Ectodermal cell (in vitro differentiated cells): ENCODE results near the gene CANT1. TPM values are rescaled to one million over a fixed set of nuclear protein-coding genes. Genes with fewer than 3 reads are reported as not detected.
A peak's percentile ranks its signal among the peaks of the same experiment; 100 is the strongest.

Experiments used
- H3K27ac ChIP-seq: 2 replicates; pipeline ENCODE4 v1.7.0; 2013; ENCODE audit warnings: mild to moderate bottlenecking, low read depth, low read length; ENCODE audit not compliant: insufficient read depth, poor library complexity, severe bottlenecking
- H3K27me3 ChIP-seq: 2 replicates; pipeline ENCODE4 v1.7.0; 2013; ENCODE audit warnings: mild to moderate bottlenecking, low read length; ENCODE audit not compliant: insufficient read depth, control insufficient read depth, poor library complexity, severe bottlenecking
- H3K36me3 ChIP-seq: one replicate; pipeline ENCODE4 v1.7.0; 2013; ENCODE audit warnings: low read length; ENCODE audit not compliant: control insufficient read depth, insufficient read depth
- H3K4me1 ChIP-seq: one replicate; pipeline ENCODE4 v1.7.0; 2013; ENCODE audit warnings: low read length; ENCODE audit not compliant: control insufficient read depth, insufficient read depth
- H3K4me3 ChIP-seq: 2 replicates; pipeline ENCODE4 v1.7.0; 2013; ENCODE audit warnings: low read depth, low read length, control low read depth; ENCODE audit not compliant: insufficient read depth
- H3K9me3 ChIP-seq: 2 replicates; pipeline ENCODE4 v1.7.0; 2013; ENCODE audit warnings: mild to moderate bottlenecking, low read length, moderate library complexity; ENCODE audit not compliant: control insufficient read depth
- WGBS, 2 experiments: methylation state at CpG; one replicate each; pipeline ENCODE4 v1.1.7; 2013; ENCODE audit warnings: missing lambda C conversion rate in 2 of 2; 5-methylcytosine and 5-hydroxymethylcytosine counted together
- polyA plus RNA-seq, 4 experiments: library from polyadenylated mRNA; stranded (reverse); fragments of 50-300 nt; gene quantifications; one replicate each; pipeline ENCODE4 v1.2.3, GENCODE V29; 2013

CANT1 gene
- 53.4 TPM for polyA plus RNA-seq (2013, experiment 1 of 4)
- 59.5 TPM for polyA plus RNA-seq (2013, experiment 2 of 4)
- 45.2 TPM for polyA plus RNA-seq (2013, experiment 3 of 4)
- polyA plus RNA-seq (2013, experiment 4 of 4): 48.6 TPM

DNA sequence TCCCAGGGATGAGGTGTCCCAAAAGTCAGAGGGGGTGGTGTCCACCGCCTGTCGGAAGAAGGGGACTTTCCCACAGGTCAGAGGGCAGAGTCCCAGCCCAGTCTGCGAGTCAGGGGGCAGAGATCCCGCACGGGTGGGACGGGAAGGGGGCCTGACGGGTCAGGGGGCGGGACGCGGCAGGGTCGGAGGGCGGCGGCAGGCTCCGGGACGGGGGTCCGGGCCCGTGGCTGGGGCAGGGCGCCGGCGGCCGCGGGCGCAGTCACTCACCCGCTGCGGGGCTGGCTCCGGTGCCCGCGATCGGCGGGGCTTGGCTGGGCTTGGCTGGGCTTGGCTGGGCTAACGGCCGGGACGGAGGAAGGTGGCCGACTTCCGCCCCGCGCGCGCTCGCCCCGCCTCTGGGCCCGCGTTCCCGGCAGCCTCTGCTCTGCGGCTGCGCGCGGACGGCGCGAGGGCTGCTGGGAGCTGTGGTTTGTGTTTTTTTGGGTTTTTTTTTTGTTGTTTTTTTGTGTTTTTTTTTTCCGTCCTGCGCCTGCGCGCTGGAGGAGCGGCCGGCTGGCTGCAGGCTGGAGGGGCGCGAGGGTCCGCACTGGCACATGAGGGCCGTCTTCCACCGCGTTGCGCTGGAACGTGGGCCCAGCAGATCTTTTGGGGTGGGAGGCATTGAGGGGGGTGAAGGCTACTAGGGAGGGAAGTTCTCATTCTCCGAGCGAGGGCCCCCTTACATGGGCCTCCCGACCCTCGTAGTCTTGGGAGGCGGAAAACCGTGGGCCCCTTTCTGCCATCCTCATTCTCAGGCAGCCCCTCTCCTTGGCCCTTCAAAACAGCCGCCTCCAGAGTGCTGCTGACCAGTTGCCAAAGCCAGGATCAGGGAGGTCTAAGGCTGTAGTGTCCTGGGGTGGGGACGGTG lies at the start of gene CANT1:
Gene CANT1, minus strand, starts transcription at position 368 of the 907 bp plus-strand sequence. CDS start 12,142 bp downstream, outside the sequence.
- no peak within 1 kb of the TSS for H3K27ac ChIP-seq
- peaks cover 5% of the 10 kb centered on the region for H3K27me3 ChIP-seq
- H3K9me3 ChIP-seq: no peaks in the 10 kb centered on the region
- H3K36me3 ChIP-seq: no peaks in the 10 kb centered on the region
- 8% methylated on average over 73 of the region's 73 CpGs for WGBS, 2 experiments
- peaks cover 4% of the 10 kb centered on the region for H3K4me1 ChIP-seq
- H3K4me3 ChIP-seq: peak within 1 kb of the TSS; percentile 70

DNA sequence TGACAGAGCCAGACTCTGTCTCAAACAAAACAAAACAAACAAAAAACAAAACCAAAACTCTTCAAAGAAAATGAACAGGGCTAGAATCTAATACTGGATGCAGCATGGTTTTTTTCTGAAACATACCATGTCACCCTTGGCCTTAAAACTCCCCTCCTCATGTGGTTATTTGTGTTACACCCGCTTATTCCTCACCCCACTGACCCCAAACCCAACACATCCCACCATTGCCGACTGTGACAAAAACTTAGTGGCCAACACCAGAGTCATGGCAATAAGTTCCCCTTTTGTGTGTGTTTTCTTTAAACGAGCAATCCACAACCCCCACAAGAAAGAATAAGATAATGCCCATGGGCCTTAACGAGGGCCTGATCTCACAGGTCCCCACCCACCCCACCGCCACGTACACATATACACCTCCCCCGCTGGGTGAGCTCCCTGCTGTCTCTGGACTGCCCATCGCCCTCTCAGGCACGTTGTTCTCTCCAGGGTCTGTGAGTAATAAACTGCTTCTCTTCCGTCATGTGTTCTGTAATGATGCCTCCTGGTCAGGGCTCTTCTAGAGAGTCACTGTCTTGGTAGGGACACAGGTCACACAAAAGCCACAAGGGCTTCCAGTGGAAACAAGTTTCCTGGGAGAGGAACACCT lies 48.3 kb upstream of the CANT1 start:
- no peaks in the 10 kb centered on the region for H3K9me3 ChIP-seq
- H3K36me3 ChIP-seq: no peaks in the 10 kb centered on the region
- WGBS, 2 experiments: 88 to 92% methylated on average over 10 of the region's 10 CpGs
- H3K4me1 ChIP-seq: no peaks in the 10 kb centered on the region
- H3K4me3 ChIP-seq: no peak overlapping the region
- H3K27me3 ChIP-seq: no peaks in the 10 kb centered on the region
- no peak overlapping the region for H3K27ac ChIP-seq

DNA sequence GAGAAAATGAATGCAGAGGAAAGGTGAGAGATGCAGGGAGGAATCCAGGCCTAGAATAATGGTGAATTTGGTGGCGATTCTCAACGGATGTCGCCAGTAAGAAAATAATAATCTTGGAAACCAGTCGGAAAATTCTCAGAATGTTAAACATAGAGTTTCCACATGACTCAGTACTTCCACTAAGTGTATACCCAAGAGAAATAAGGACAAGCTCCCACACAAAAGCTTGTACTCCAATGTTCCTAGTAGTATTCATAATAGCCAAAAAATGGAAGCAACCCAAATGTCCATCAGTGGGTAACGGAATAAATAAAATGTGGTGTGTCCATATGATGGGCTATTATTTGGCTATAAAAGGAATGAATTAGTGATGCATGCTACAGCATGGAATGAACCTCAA lies 45.6 kb upstream of the CANT1 start:
- Histone ChIP-seq H3K4me3 (no peak overlapping the region), H3K27ac (no peak overlapping the region), H3K36me3 (no peaks in the 10 kb centered on the region), H3K27me3 (no peaks in the 10 kb centered on the region), H3K4me1 (no peaks in the 10 kb centered on the region), H3K9me3 (no peaks in the 10 kb centered on the region)
- WGBS, 2 experiments: 92 to 95% methylated on average over 5 of the region's 5 CpGs

DNA sequence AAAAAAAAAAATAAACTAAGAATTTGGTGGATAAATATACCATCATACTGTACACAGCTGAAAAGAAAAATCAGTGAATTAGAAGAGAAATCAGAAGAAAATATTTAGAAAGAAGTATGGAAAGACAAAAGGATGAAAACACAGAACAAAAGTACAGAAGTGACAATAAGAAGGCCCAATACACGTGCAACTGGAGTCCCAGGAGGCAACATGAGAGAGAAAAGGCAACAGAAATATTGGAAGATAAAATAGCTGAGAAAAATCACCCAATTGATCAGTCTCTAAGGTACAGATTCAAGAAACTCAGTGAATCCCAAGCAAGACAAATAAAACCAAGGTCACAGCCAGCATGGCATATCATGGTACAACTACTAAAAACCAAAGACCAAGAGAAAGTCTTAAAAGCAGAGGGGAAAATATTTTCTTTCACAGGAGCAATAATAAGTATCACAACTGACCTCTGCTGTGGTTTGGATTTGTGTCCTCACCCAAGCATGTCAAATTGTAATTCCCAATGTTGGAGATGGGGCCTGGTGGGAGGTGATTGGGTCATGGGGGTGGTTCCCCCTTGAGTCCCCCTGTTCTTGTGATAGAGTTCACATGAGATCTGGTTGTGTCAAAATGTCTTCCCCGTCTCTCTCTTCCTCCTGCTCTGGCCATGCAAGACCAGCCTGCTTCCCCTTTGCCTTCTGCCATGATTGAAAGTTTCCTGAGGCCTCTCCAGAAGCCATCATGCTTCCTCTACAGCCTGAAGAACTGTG lies 44.8 kb upstream of the CANT1 start:
- Histone ChIP-seq H3K4me3 (no peak overlapping the region), H3K27me3 (no peaks in the 10 kb centered on the region), H3K36me3 (no peaks in the 10 kb centered on the region), H3K9me3 (no peaks in the 10 kb centered on the region), H3K4me1 (no peaks in the 10 kb centered on the region), H3K27ac (no peak overlapping the region)
- WGBS, 2 experiments: 84 to 86% methylated on average over 2 of the region's 2 CpGs

DNA sequence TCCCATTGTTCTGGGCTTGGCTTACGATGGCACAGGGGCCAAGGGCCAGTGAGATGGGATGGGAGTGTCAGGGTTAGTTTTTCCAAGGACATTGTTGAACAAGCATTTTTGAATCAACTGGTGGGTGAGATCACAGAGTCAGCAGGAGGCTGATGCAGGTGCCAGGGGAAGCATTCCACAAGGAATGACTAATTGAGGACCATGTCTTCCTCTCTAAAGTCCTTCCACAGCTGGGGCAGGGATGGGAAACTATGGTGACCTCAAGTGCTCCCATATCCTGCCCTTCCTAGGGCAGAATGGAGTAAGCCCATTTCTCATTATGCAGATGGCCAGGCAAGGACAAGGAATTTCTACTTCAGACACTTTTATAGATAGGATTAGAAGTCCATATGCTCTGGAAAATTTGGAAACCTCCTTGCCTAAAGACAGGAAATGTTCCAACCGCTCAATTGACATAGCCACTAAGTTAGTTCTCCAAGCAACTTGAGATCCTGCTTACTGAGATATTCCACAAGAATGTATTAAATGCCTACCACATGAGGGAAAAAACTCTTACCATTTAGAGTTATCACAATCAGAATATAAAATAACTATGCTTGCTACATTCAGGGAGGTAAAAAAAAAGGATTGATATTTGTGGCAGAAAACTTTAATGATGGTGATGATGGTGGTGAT lies 43.8 kb upstream of the CANT1 start:
- Histone ChIP-seq H3K9me3 (no peaks in the 10 kb centered on the region), H3K4me3 (no peak overlapping the region), H3K4me1 (peaks cover 6% of the 10 kb centered on the region), H3K27ac (no peak overlapping the region), H3K36me3 (no peaks in the 10 kb centered on the region), H3K27me3 (no peaks in the 10 kb centered on the region)
- WGBS, 2 experiments: 75 to 91% methylated on average over 2 of the region's 2 CpGs

DNA sequence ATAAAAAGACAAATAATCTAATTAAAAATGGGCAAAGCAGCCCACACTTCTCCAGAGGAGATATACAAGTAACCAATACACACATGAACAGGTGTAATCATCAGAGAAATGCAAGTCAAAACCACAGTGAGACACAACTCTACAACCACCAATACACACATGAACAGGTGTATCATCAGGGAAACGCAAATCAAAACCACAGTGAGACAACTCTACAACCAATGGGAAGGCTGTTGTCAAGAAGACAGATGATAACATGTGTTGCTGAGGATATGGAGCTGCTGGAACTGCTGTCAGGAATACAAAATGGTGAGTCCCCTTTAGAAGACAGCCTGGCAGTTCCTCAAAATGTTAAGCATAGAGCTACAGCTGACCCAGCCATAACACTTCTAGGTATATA lies 42.6 kb upstream of the CANT1 start:
- H3K27me3 ChIP-seq: no peaks in the 10 kb centered on the region
- H3K4me1 ChIP-seq: peaks cover 6% of the 10 kb centered on the region
- no peaks in the 10 kb centered on the region for H3K9me3 ChIP-seq
- H3K36me3 ChIP-seq: no peaks in the 10 kb centered on the region
- H3K27ac ChIP-seq: no peak overlapping the region
- no peak overlapping the region for H3K4me3 ChIP-seq
- WGBS, 2 experiments: 92 to 100% methylated on average over 1 of the region's 1 CpG

DNA sequence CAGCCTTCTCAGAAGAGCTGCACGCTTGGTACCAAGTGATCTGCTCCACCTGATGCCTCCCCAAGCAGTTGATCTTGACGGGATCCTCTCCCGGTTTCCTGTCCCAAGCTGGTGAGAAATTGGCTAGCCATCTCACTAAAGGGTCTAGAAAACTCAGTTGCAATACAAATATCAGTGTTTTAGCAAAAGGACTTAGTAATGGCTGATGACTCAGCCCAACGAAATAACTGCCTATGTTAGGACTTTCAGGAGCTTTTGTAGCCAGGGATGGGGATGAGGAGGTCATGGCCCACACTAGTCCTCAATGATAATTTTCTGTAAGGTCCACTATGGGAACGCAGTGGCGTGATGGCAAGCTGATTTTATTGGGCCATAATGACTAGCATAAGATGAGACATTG lies 41.7 kb upstream of the CANT1 start:
- Histone ChIP-seq H3K27ac (no peak overlapping the region), H3K36me3 (no peaks in the 10 kb centered on the region), H3K4me1 (peaks cover 6% of the 10 kb centered on the region), H3K27me3 (no peaks in the 10 kb centered on the region), H3K9me3 (no peaks in the 10 kb centered on the region), H3K4me3 (no peak overlapping the region)
- WGBS, 2 experiments: 87 to 91% methylated on average over 6 of the region's 6 CpGs

DNA sequence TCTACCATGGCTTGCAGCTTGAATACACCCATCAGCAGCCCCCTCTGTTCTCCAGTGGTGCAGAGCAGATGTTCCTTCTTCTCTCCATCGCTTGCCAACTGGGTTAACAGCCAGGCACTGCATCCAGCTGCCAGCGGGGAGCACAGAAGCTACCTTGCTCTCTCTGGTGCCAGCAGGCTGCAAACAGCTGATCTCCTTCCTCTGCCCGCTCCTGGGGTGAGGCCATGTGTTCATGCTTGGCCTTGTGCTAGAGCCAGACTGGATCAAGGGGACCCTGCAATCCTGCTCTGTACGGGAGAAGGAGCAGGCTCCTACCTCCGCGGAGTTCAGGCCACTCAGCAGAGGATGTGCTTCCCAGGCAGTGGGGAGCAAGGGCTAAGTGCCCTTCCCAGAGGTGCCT lies 41.0 kb upstream of the CANT1 start:
- Histone ChIP-seq H3K4me3 (no peak overlapping the region), H3K9me3 (no peaks in the 10 kb centered on the region), H3K4me1 (peaks cover 6% of the 10 kb centered on the region), H3K36me3 (no peaks in the 10 kb centered on the region), H3K27me3 (no peaks in the 10 kb centered on the region), H3K27ac (no peak overlapping the region)
- WGBS, 2 experiments: 90 to 92% methylated on average over 6 of the region's 6 CpGs

DNA sequence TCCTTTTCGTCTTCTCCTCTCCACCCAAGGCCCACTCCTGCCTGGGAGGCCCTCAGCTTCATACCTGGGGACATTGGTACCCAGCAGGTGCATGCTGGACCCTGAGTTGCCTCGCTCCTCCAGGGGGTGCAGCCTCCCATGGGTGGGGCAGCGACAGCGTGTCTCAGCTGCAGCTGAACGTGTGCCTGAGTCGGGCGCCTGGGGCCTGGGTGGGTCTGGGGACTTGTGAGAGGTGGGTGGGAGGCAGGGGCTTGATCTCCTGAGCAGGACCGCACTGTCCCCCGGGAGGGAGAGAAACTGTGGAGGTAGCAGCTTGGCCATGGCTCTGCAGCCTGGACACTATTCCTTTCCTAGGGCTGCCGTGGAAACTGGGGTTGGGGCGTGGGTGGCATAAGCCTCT lies 40.3 kb upstream of the CANT1 start:
- no peaks in the 10 kb centered on the region for H3K9me3 ChIP-seq
- WGBS, 2 experiments: 90 to 94% methylated on average over 11 of the region's 11 CpGs
- no peaks in the 10 kb centered on the region for H3K36me3 ChIP-seq
- no peak overlapping the region for H3K27ac ChIP-seq
- no peaks in the 10 kb centered on the region for H3K27me3 ChIP-seq
- no peak overlapping the region for H3K4me3 ChIP-seq
- H3K4me1 ChIP-seq: peaks cover 6% of the 10 kb centered on the region
